Effector CD8-positive, alpha-beta T cell (primary cell): ENCODE measurements around the gene DBNDD2.

ENCODE experiments used
- DNase-seq: peaks from one replicate; lab custom pipeline; 2025; lab: John Stamatoyannopoulos, UW

The DBNDD2 gene

GRCh38 chr20:45378191-45378590, 29.9 kb upstream of the DBNDD2 start, which contains the start of gene TP53TG5:
TP53TG5 (minus strand) TSS chr20:45378325; CDS start chr20:45378236, 89 bp downstream.
- no peak for DNase-seq

GRCh38 chr20:45387274-45387673, 20.8 kb upstream of the DBNDD2 start:
- DNase-seq: no peak

GRCh38 chr20:45390931-45391330, 17.2 kb upstream of the DBNDD2 start:
- no peak for DNase-seq

GRCh38 chr20:45391559-45391958, 16.5 kb upstream of the DBNDD2 start:
- DNase-seq: no peak

GRCh38 chr20:45392733-45393132, 15.4 kb upstream of the DBNDD2 start:
- DNase-seq: no peak

- DNase-seq: no peak
Observed at GRCh38 chr20:45394221-45395113, 13.6 kb upstream of the DBNDD2 start.

GRCh38 chr20:45395114-45395415, 13.0 kb upstream of the DBNDD2 start:
- no peak for DNase-seq

GRCh38 chr20:45399018-45399417, 9.1 kb upstream of the DBNDD2 start:
- no peak for DNase-seq

- no peak for DNase-seq
Observed at GRCh38 chr20:45400346-45401031, 7.6 kb upstream of the DBNDD2 start.

GRCh38 chr20:45402946-45403345, 5.1 kb upstream of the DBNDD2 start:
- no peak for DNase-seq

- no peak for DNase-seq
Observed at GRCh38 chr20:45404438-45404837, 3.7 kb upstream of the DBNDD2 start.

- no peak for DNase-seq
Observed at GRCh38 chr20:45405571-45406259, 2.4 kb upstream of the DBNDD2 start.

- peak; percentile 24 for DNase-seq
Observed at GRCh38 chr20:45406260-45407066, 1.6 kb upstream of the DBNDD2 start.

GRCh38 chr20:45407067-45407745, 883 bp upstream of the DBNDD2 start:
- DNase-seq: no peak

GRCh38 chr20:45408646-45409213, 641 bp downstream of the DBNDD2 start:
- DNase-seq: no peak

GRCh38 chr20:45409521-45410272, 1.6 kb downstream of the DBNDD2 start:
- DNase-seq: no peak

GRCh38 chr20:45410887-45411286, 2.8 kb downstream of the DBNDD2 start:
- no peak for DNase-seq

- no peak for DNase-seq
Observed at GRCh38 chr20:45412653-45413052, 4.6 kb downstream of the DBNDD2 start.

- DNase-seq: no peak
Observed at GRCh38 chr20:45413479-45413878, 5.4 kb downstream of the DBNDD2 start.
